Hindlimb muscle (tissue), 1 donor: ENCODE results near the gene HMGCS1. TPM values are rescaled to one million over a fixed set of nuclear protein-coding genes. Genes with fewer than 3 reads are reported as not detected.
"Not testable (repeated sequence)": the region's sequence is repeated elsewhere in the genome, so short reads cannot be mapped to it uniquely, and the experiment has no call there.

ENCODE experiments used
- DNase-seq: peaks from one replicate; pipeline ENCODE4 v3.0.0-alpha.2; 2013
- polyA plus RNA-seq: library from polyadenylated mRNA; unstranded; fragments of 120-200 nt; gene quantifications from one replicate; pipeline ENCODE4 v1.2.1, GENCODE V29; 2013; ENCODE audit not compliant: insufficient read length

Gene HMGCS1
- polyA plus RNA-seq, 1 donor = 34.2 TPM

- DNase-seq = no peak
Observed at GRCh38 chr5:43273552-43273951, 39.7 kb downstream of the HMGCS1 start.

- no peak for DNase-seq
Observed at GRCh38 chr5:43270645-43271044, 42.6 kb downstream of the HMGCS1 start.

GRCh38 chr5:43268188-43268820 is 44.9 kb downstream of the HMGCS1 start:
- no peak for DNase-seq

- DNase-seq = not testable (repeated sequence)
Observed at GRCh38 chr5:43262269-43262668, 50.9 kb downstream of the HMGCS1 start.

GRCh38 chr5:43258116-43258515 is 55.1 kb downstream of the HMGCS1 start:
- no peak for DNase-seq

DNA sequence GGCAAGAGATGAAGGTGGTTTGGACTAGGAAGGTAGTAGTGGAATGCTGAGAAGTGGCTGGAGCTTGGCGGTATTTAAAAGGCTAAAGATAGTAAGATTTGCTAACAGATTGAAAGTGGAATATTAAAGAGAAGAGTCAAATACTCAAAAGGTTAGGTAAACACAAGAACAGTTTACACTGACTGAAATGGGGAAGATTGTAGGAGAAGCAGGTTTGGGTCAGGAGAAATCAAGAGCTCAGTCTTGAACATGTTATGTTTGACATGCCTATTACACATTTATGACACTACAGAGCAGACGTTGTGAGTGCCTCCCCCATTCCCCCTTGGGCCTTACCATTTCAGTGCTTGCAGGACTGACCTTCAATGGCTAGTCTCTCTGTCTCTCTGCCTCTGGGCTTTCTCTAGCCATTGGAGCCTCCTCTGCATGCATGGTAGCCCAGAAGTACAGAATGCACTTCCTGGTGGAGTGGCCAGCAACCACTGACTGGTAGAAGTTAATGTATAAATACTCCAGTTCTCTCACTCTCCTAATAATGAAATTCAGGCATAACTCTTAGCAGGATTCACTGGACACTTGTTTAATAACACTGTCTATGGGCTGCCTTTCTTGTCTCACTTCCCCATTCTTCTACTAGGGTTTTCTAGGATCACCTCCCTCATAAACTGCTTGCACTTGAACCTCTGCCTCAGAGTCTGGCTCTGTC is 56.8 kb downstream of the HMGCS1 start:
- no peak for DNase-seq

DNA sequence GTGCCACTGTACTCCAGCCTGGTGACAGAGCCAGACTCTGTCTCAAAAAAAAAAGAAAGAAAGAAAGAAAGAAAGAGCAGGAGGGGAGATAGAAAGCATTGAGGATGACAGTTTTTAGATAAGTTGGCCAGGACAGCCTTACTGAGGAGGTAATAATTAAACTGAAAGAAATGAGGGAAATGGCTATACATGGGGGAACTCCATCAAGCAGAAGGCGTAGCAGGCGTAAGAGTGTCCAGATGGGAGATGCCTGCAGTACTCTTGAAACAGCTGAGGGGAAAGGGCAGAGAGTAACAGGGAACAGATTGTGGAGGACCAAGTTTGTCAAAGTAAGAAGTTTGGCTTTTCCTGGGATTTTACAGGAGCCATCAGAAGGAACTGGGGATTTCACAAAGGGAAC is 57.5 kb downstream of the HMGCS1 start:
- no peak for DNase-seq

DNA sequence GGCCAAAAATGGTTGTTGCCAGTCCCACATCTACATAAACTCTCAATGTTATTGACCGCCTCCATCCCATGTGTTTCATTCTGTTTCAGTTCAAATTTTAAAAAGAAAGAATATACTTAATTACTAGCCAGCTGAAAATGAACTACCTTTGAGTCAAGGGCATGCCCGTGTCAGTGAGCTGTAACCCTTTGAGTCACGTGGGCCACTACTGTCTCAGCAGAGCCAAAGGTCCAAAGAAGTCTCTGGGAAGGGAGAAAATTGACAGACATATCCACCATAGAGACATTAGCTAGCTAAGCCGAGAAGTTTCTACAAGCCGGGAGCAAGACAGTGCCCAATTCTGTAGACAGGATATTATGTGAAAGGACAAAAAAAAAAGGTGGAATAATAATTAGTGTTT is 61.5 kb downstream of the HMGCS1 start:
- DNase-seq = no peak

GRCh38 chr5:43245724-43246385 is 67.4 kb downstream of the HMGCS1 start:
- no peak for DNase-seq

- no peak for DNase-seq
Observed at GRCh38 chr5:43244823-43245565, 68.2 kb downstream of the HMGCS1 start.

DNA sequence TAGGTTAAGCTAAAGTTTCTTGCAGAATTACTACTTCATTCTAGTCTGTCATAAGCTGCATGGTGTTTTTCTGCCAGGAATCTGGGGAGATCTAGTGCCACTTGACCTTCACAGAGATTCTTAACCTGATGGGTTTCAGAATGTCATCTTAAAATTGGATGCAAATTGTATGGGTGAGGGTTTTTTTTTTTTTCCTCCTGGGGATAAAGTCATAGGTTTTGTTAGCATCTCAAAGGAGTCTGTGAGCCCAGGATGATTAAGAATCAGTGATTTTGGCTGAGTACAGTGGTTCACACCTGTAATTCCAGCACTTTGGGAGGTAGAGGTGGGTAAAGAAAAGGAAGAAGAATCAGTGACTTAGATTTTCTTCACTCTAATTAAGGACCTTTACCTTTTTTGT is 69.9 kb downstream of the HMGCS1 start:
- no peak for DNase-seq

GRCh38 chr5:43242196-43242595 is 71.0 kb downstream of the HMGCS1 start:
- no peak for DNase-seq

Other genes with a start within 250 kb of the HMGCS1 start
- gene ZNF131, start 192.5 kb downstream of the HMGCS1 start, polyA plus RNA-seq = 32.9 TPM
- 0.70 TPM for gene NIM1K, start 121.2 kb downstream of the HMGCS1 start, polyA plus RNA-seq
- gene CCL28, start 99.0 kb upstream of the HMGCS1 start, polyA plus RNA-seq = 0.17 TPM
- 9.9 TPM for gene TMEM267, start 170.5 kb upstream of the HMGCS1 start, polyA plus RNA-seq
- 2.6 TPM for gene C5orf34, start 201.7 kb upstream of the HMGCS1 start, polyA plus RNA-seq
- 84.5 TPM for gene PAIP1, start 243.7 kb upstream of the HMGCS1 start, polyA plus RNA-seq